Stimulated activated CD8-positive, alpha-beta memory T cell treated with anti-CD3 and anti-CD28 coated beads, Interleukin-12 subunit alpha, Interleukin-12 subunit beta, amount 100 ng/mL, for 1 hour (primary cell): ENCODE results near the gene ACTMAP.
"Not testable (repeated sequence)": the region's sequence is repeated elsewhere in the genome, so short reads cannot be mapped to it uniquely, and the experiment has no call there.

Experiments
- DNase-seq: peaks from one replicate; pipeline ENCODE4 v3.0.0-alpha.2; 2020; ENCODE audit warnings: low read depth

Gene ACTMAP

GRCh38 chr19:40750058-40750873 is at the start of gene ACTMAP:
ACTMAP (minus strand) TSS chr19:40750477; CDS start chr19:40749803, 674 bp downstream.
- peak; percentile 99 for DNase-seq

- DNase-seq: no peak
Measured at GRCh38 chr19:40799558-40800338, 49.5 kb upstream of the ACTMAP start.

GRCh38 chr19:40798683-40799557 is 48.6 kb upstream of the ACTMAP start, which contains the start of gene EGLN2:
EGLN2 (plus strand) TSS chr19:40799191; CDS start chr19:40800573, 1,382 bp downstream.
- peak; percentile 100 for DNase-seq

GRCh38 chr19:40797963-40798682 is 47.8 kb upstream of the ACTMAP start:
- DNase-seq: no peak

GRCh38 chr19:40797166-40797962 is 47.1 kb upstream of the ACTMAP start:
- no peak for DNase-seq

GRCh38 chr19:40791996-40792395 is 41.7 kb upstream of the ACTMAP start:
- no peak for DNase-seq

- DNase-seq: no peak
Measured at GRCh38 chr19:40791349-40791748, 41.1 kb upstream of the ACTMAP start.

- DNase-seq: no peak
Measured at GRCh38 chr19:40786060-40787037, 36.1 kb upstream of the ACTMAP start.

- no peak for DNase-seq
Measured at GRCh38 chr19:40785526-40785925, 35.2 kb upstream of the ACTMAP start.

GRCh38 chr19:40784146-40784545 is 33.9 kb upstream of the ACTMAP start:
- DNase-seq: not testable (repeated sequence)

- DNase-seq: no peak
Measured at GRCh38 chr19:40783711-40784110, 33.4 kb upstream of the ACTMAP start.

GRCh38 chr19:40781140-40781539 is 30.9 kb upstream of the ACTMAP start:
- no peak for DNase-seq

GRCh38 chr19:40780582-40780981 is 30.3 kb upstream of the ACTMAP start:
- DNase-seq: no peak

GRCh38 chr19:40778706-40779284 is 28.5 kb upstream of the ACTMAP start:
- DNase-seq: no peak

- DNase-seq: peak; percentile 99
Measured at GRCh38 chr19:40777937-40778705, 27.8 kb upstream of the ACTMAP start, which contains the start of gene RAB4B. RAB4B (plus strand) TSS chr19:40778247; CDS start chr19:40778376, 129 bp downstream.

- no peak for DNase-seq
Measured at GRCh38 chr19:40777645-40777936, 27.3 kb upstream of the ACTMAP start.

GRCh38 chr19:40776932-40777644 is 26.8 kb upstream of the ACTMAP start:
- DNase-seq: peak; percentile 84

- DNase-seq: no peak
Measured at GRCh38 chr19:40776364-40776763, 26.1 kb upstream of the ACTMAP start.
